Uterus (tissue), 4 donors: ENCODE measurements around the gene ARVCF. TPM values are rescaled to one million over a fixed set of nuclear protein-coding genes. Genes with fewer than 3 reads are reported as not detected.

Source experiments
- DNase-seq, 2 donors: peaks; one replicate each; pipeline ENCODE4 v3.0.0-alpha.2; 2019 to 2020
- H3K27ac ChIP-seq, 2 donors: fragments of 200-600 bp; sonication (generic); 1 replicate in 1 of 2; 2 replicates in 1 of 2; pipeline ENCODE4 v1.5.1; 2016 to 2018
- H3K27me3 ChIP-seq, 2 donors: fragments of 200-600 bp; sonication (generic); one replicate each; pipeline ENCODE4 v1.5.1; 2018 to 2019; ENCODE audit warnings: control low read depth in 1 of 2
- H3K36me3 ChIP-seq, 2 donors: fragments of 200-600 bp; sonication (generic); one replicate each; pipeline ENCODE4 v1.5.1; 2019; ENCODE audit warnings: control low read depth in 1 of 2
- H3K4me1 ChIP-seq, 2 donors: fragments of 200-600 bp; sonication (generic); one replicate each; pipeline ENCODE4 v1.5.1; 2018 to 2019; ENCODE audit warnings: control low read depth in 1 of 2
- H3K4me3 ChIP-seq, 2 donors: fragments of 200-600 bp; sonication (generic); 1 replicate in 1 of 2; 2 replicates in 1 of 2; pipeline ENCODE4 v1.5.1; 2018 to 2019; ENCODE audit warnings: mild to moderate bottlenecking in 1 of 2
- H3K9me3 ChIP-seq, 2 donors: fragments of 200-600 bp; sonication (generic); one replicate each; pipeline ENCODE4 v1.5.1; 2019; ENCODE audit warnings: control low read depth in 1 of 2
- CTCF ChIP-seq, 4 experiments: fragments of 200-600 bp in 2 of 4; fragments of 450-650 bp in 2 of 4; sonication (generic) in 2 of 4; IDR thresholded peaks; one replicate each; pipeline ENCODE4 v1.5.1; 2016 to 2019; ENCODE audit warnings: antibody characterized with exemption in 4 of 4, mild to moderate bottlenecking in 2 of 4, moderate library complexity in 1 of 4
- POLR2A ChIP-seq, 2 donors: fragments of 450-650 bp; IDR thresholded peaks; one replicate each; pipeline ENCODE4 v1.6.1; 2016; ENCODE audit warnings: antibody characterized with exemption in 2 of 2, mild to moderate bottlenecking in 1 of 2, moderate library complexity in 1 of 2
- intact Hi-C: fragments of 100-400 bp; cut with DNase I; formaldehyde crosslinking; loops from one replicate; pipeline ENCODE4 v1.15.1; 2023; ENCODE audit warnings: low total_unique reads
- total RNA-seq, 4 donors: library from RNA; depleted of rRNA in 3 of 4; stranded (reverse); fragments of >200 nt in 3 of 4; gene quantifications; one replicate each; pipeline versions ENCODE4 v1.1.0 to v1.2.4, GENCODE V29; 2014 to 2023
- donor health status: DM: yes; HTN: yes; CAD: no.

The ARVCF gene
- total RNA-seq, 4 donors from 2014 or later, result 1.5 to 43.4 (median 16.6) TPM

- intact Hi-C loops, result no loop called here
- no peaks in the 10 kb centered on the region for H3K36me3 ChIP-seq
- TF ChIP-seq CTCF (IDR thresholded peaks at IDR 0.05) (no peak), POLR2A (IDR thresholded peaks at IDR 0.05) (no peak)
- peaks cover 0 to 8% of the 10 kb centered on the region in 2 donors for H3K4me1 ChIP-seq
- DNase-seq, result no peak
- peak overlapping the region; percentile 27 to 54 for H3K27ac ChIP-seq
- H3K4me3 ChIP-seq, result no peak overlapping the region
- no peaks in the 10 kb centered on the region for H3K9me3 ChIP-seq
- H3K27me3 ChIP-seq, result no peaks in the 10 kb centered on the region
Observed at GRCh38 chr22:19995611-19996339, 20.8 kb downstream of the ARVCF start.

DNA sequence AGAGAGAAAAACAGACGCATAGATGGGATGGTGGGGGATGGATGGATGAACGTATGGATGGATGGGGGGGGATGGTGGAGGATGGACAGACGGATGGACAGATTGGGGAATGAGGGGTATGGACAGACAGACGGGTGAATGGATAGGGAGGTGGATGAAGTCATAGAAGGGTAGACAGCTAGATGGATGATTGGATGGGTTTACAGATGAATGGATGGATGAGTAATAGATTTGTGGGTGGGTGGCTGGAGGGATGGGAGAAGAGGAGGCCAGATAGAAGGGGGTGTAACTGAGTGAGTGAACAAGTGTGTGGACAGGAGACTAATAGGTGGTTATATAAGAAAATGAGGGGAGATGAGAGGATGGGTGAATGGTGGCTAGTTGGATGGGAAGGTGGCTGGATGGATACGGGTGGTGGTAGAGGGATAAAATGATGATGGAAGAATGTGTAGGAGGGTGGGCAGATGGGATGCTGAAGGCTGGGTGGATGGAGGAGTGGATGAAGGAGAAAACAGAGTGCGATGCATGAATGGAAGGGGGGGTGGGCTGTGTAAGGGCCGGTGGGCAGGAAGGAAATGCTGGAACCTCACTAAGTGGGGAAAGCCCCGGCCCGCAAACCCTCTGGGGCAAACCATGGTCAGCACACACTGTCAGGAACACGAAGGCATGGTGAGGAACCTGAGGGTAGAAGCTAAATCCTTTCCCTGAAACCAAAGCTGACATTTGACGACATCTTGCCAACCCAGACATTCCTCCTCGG lies 21.6 kb downstream of the ARVCF start:
- no peak for DNase-seq
- peaks cover 0 to 8% of the 10 kb centered on the region in 2 donors for H3K4me1 ChIP-seq
- intact Hi-C loops, result no loop called here

GRCh38 chr22:19993926-19994325 lies 22.7 kb downstream of the ARVCF start:
- Histone ChIP-seq H3K4me3 (no peak overlapping the region), H3K36me3 (no peaks in the 10 kb centered on the region), H3K9me3 (no peaks in the 10 kb centered on the region), H3K27ac (no peak overlapping the region), H3K4me1 (peaks cover 0 to 8% of the 10 kb centered on the region in 2 donors), H3K27me3 (no peaks in the 10 kb centered on the region)
- no peak for DNase-seq
- TF ChIP-seq CTCF (IDR thresholded peaks at IDR 0.05) (no peak), POLR2A (IDR thresholded peaks at IDR 0.05) (no peak)
- intact Hi-C loops, result no loop called here

More for the DNA sequence above, 21.6 kb downstream of the ARVCF start:
- Histone ChIP-seq H3K27me3 (no peaks in the 10 kb centered on the region), H3K4me3 (no peak overlapping the region), H3K27ac (peak overlapping the region; percentile 27 to 54), H3K36me3 (no peaks in the 10 kb centered on the region), H3K9me3 (no peaks in the 10 kb centered on the region)
- TF ChIP-seq POLR2A (IDR thresholded peaks at IDR 0.05) (no peak), CTCF (IDR thresholded peaks at IDR 0.05) (no peak)

DNA sequence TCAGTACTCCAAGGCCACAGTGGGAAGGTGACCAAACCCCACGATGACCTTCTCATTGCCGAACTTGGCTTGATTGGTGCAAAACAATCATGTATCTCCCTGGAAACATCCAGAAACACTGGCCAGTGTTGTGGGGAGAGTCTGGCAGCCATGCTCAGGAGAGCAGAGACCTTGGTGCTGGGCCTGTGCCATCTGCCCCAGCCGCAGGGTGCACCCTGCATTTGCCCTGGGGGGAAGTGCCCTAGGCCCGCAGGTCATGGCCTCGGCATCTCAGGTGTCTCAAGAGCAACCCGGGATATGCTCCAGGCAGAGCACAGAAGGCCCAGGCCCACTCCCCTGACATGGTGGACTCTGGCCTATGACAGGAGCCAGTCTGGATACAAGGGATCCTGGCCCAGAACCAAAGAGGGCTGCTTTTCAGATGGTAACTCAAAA lies 23.7 kb downstream of the ARVCF start:
- DNase-seq, result no peak
- intact Hi-C loops, result no loop called here
- H3K4me1 ChIP-seq, result peaks cover 0 to 8% of the 10 kb centered on the region in 2 donors
- H3K27me3 ChIP-seq, result no peaks in the 10 kb centered on the region
- TF ChIP-seq CTCF (IDR thresholded peaks at IDR 0.05) (no peak), POLR2A (IDR thresholded peaks at IDR 0.05) (no peak)
- H3K4me3 ChIP-seq, result no peak overlapping the region
- no peaks in the 10 kb centered on the region for H3K9me3 ChIP-seq
- H3K36me3 ChIP-seq, result no peaks in the 10 kb centered on the region
- H3K27ac ChIP-seq, result no peak overlapping the region

GRCh38 chr22:19992481-19992911 lies 24.1 kb downstream of the ARVCF start:
- Histone ChIP-seq H3K4me3 (no peak overlapping the region), H3K27ac (no peak overlapping the region), H3K4me1 (peaks cover 0 to 9% of the 10 kb centered on the region in 2 donors), H3K9me3 (no peaks in the 10 kb centered on the region), H3K27me3 (no peaks in the 10 kb centered on the region), H3K36me3 (no peaks in the 10 kb centered on the region)
- no peak for DNase-seq
- intact Hi-C loops, result no loop called here
- no peak for TF ChIP-seq CTCF (IDR thresholded peaks at IDR 0.05)
- TF ChIP-seq POLR2A (IDR thresholded peaks at IDR 0.05), result no peak
